ENCODE results near the gene TCFL5. TPM values are rescaled to one million over a fixed set of nuclear protein-coding genes. Genes with fewer than 3 reads are reported as not detected.

TCFL5 gene
- polyA plus RNA-seq, 4 donors = 10.9 to 14.5 (median 12.7) TPM

DNA sequence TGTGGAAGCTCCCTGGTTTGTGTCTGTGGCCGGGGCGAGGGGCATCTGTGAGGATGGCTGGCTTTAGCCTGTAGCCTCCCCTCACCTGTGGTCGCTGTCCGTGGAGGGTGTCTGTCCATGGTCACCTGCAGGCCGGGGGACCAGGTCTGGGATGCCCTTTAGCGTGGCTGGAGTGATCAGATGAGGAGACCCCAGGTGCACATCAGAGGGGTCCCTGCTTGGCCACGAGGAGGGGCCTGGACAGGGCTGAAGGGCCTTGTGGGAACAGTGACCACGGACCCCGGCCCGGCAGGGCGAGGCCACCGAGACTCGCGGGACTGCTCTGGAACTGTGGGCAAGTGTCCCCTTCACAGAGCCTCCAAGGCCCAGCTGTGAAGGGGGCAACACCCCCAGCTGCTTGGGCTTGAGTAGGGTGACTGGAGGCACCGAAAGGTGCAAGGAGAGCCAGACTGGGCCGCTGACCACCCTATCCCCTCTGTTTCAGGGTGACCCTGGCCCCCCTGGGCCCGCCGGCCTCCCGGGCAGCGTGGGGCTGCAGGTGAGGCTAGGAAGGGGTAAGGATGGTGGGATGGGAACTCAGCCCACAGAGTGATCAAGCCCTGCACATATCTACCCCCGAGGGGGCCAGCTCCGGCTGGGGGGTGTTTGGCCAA is 36.2 kb downstream of the TCFL5 start:
- DNase-seq (ENCODE audit: low read depth in 4 of 4, low spot score in 2 of 4) = no peak

DNA sequence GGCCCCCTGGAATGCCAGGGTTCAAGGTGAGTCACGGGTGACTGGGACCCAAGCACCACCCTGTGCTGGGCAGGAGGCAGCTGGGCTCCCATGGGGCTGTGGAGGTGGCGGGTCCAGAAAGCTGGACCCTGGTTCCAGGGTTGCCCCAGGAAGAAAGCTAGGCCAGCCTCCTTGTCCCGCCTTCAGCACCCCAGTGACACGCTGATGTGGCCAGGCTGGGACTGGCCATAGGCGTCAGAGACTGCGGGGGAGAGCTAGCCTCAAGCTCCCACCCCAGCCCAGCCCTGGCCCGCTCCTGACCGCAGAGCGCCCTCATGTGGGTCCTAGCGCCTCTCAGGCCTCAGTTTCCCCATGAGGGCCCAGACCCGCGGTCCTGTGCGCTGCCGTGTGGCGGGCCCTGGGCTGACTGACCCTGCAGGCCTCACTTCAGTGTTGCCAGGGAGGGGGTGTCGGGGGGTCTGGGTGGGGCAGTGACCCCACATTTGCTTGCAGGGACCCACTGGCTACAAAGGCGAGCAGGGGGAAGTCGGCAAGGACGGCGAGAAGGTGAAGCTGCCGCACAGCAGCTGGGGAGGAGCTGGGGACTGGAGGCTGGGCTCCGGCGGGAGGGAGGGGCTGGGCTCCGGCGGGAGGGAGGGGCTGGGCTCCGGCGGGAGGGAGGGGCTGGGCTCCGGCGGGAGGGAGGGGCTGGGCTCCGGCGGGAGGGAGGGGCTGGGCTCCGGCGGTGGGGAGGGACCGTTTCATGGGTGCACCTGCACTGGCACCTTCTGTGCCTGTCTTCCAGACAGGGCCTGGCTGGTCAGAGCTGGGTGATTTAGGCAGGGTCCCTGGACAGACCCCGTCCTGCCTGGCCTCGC is 36.9 kb downstream of the TCFL5 start:
- DNase-seq (ENCODE audit: low read depth in 4 of 4, low spot score in 2 of 4) = no peak

DNA sequence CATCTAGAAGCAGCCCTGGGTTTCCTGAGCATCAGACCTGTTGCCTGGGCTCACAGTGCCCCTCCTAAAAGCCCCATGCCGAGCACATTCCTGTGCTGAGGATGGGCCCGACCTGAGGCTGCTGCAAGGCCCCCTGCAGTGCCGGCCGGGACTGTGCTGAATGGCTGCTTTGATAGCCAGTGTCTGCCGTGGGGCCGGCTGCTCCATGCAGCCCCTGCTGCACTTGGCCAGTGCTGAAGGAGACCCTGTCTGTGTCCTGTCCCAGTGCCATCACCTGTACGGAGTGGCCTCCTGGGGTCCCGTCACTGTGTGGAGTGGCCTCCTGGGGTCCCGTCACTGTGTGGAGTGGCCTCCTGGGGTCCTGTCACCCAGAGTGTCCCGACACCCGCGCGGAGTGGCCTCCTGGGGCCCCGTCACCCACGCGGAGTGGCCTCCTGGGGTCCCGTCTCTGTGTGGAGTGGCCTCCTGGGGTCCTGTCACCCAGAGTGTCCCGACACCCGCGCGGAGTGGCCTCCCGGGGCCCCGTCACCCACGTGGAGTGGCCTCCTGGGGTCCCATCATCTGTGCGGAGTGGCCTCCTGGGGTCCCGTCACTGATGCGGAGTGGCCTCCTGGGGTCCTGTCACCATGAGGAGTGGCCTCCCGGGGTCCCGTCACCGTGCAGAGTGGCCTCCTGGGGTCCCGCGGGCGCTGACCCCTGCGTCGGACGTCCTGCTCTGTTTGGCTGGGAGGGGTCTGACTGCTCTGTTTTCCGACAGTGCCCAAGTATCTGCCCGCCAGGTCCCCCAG is 37.7 kb downstream of the TCFL5 start:
- no peak for DNase-seq (ENCODE audit: low read depth in 4 of 4, low spot score in 2 of 4)

DNA sequence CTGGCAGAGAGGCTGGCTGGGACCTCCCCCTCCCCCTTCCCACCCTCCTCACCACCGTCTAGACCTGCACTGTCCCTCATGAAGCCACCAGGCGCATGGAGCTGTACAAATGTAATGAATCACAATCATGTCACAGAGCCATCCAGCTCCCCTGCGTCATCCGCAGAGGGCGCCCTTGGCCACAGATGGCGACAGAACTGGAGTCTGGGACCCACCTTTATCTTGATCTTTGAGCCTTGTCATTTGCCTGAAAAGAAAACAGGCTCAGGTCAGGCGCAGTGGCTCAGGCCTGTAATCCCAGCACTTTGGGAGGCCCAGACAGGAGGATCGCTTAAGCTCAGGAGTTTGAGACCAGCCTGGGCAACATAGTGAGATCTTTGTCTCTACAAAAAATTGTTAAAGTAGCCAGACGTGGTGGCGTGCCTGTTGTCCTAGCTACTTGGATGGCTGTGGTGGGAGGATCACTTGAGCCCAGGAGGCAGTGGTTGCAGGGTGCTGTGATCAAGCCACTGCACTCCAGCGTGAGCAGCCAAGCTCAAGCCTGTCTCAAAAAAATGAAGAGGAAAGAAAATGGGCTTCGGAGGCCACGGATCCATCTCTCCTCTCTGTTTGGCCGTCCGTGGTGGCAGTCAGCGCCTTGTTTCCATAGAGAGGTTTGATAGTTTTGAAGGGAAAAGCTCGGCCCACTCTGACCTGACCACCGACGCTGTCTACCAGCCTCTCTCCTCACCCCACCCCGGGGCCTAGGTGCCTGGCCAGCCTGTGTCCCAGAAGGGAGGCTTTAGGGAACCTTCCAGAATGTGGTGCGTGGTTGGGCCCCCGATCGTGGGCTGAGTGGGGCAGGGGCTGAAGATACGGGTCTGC is 38.6 kb downstream of the TCFL5 start:
- DNase-seq (ENCODE audit: low read depth in 4 of 4, low spot score in 2 of 4) = no peak

DNA sequence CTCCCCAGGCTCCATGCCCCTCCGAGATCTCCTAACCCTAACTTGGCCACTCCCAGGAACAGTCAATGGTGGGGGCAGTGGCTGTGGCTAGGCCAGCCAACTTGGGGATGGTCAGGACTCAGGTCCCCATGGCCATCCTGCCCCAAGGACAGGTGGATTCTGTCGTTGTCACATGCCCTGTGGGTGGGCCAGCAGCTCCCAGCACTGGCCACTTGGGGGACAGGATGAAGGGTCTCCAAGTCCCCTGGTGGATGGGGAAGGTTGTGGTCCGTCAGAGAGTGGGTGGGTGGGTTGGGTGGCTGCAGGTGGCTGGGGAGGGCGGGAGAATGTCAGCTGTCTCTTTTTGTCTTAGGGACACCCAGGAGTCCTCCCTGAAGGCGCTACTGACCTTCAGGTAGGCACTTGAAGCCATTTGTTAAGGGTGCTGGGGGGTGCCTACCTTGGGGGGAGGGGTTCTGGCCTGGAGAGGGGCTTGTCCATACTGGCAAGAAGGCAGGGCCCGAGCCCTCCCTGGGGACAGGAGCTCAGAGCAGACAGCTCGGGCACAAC is 39.3 kb downstream of the TCFL5 start:
- no peak for DNase-seq (ENCODE audit: low read depth in 4 of 4, low spot score in 2 of 4)

DNA sequence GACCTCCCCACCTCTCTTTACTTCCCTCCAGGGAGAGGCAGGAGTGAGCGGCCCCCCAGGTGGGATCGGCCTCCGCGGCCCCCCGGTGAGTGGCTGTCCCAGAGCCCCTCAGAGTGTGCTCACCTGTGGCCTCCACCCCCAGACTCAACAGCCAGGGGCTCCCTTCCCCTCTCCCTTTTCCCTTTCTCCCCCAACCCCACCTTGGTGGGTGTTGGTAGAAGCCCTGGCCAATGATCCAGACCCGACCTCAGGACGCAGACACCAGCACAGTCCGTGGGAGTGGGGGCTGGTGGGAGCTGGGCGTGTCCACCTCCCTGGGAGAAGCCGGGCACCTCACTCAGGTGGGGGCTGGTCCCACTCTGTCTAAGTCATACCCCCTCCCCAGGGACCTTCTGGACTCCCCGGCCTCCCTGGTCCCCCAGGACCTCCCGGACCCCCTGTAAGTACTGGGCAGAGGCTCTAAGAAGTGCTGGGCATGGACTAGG is 39.9 kb downstream of the TCFL5 start:
- DNase-seq (ENCODE audit: low read depth in 4 of 4, low spot score in 2 of 4) = no peak

DNA sequence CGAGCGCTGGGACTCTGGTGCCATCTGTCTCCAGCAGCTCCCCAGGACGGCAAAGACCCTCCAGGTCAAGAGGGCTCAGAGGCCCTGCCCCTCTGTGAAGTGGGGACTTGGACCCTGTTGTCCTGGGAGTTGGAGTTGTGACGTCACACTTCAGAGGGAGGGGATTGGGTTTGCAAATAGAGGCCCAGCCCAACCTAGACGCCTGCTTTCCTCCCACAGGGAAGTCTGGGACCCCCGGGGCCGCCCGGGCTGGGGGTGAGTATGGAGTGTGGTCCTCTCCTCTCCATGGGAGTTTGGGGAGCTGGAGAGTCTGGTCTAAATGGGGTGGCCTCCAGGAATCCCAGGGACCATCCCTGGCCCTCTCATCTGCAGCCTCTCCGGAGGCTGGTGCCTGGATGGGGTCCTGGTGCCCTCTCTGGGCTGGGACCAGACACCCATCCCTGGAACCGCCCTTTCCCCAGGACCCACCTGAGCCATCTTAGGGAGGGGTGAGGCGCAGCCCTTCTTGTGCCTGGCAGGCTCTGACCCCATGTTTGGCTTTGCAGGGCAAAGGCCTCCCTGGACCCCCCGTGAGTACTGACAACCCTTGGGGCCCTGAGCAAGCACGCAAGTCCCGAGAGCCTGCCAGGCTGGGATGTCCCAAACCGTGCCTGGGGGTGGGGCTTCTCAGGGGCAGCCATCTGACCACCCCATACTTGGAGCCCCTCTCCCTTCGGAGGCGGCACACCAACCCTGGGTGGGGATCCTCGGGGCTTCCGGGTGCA is 40.5 kb downstream of the TCFL5 start:
- no peak for DNase-seq (ENCODE audit: low read depth in 4 of 4, low spot score in 2 of 4)

DNA sequence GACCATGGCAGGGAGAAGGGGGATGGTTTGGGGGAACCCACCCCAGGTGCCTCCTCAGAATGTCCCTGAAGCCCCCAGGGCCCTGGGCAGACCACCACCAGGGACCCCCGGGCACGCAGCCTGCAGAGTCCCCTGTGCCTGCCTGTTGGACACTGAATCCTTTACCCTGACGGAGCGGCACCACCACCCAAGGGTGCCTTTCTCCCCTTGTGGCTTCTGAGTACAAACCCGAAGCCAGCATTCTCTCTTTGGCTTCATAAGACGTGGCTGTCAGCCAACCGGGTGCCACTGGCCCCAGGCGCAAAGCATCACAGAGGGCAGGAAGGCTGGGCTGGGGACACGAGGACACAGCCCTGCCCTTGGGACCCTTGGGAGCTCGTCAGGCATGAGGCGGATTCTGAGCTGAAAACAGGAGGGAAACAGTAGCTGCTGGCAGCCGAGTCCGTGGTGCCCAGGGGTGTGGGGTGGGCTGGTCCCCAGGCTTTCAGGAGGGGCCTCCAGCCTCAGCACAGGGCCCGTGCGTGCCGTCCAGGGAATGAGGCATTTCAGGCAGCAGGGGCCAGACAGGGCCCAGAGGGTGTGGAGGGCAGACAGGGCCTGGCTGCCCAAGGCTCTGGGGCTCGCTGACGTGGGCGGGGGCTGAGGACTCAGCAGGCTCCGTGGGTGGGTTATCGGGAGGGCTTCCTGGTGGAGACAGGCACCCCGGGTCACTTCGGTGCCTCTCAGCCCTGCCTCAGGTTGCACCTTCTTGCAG is 41.2 kb downstream of the TCFL5 start:
- DNase-seq (ENCODE audit: low read depth in 4 of 4, low spot score in 2 of 4) = no peak

DNA sequence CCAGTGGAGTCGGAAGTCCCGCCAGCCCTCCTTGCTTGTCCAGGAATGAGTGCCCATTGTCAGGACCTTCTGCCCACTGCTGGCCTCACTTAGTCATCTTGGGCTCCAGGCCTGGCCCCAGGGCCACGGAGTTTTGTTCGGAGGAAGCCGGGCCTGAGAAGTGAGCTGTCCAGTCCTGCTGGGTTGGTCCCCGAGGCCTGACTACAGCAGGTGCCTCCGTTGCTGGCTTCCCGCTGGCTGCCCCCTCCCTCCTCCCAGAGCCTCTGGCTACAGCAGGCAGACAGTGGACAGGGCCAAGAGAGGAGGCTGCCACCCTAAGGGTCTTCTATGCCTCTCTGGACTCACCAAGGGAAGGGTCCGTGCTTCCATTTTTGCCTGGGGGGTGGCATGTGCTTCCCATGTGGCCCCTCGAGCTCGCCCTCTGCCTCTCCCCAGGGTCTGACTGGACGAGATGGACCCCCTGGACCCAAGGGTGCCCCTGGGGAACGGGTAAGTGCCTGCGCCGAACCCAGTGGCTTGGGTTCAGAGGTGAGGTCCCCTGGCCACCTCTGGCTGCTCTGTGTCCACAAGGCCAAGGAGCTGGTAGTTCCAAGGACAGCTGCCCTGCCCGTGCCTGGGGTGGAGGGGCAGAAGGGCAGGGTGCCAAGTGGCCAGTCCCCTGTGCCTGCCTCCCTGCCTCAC is 42.0 kb downstream of the TCFL5 start:
- DNase-seq (ENCODE audit: low read depth in 4 of 4, low spot score in 2 of 4) = no peak

DNA sequence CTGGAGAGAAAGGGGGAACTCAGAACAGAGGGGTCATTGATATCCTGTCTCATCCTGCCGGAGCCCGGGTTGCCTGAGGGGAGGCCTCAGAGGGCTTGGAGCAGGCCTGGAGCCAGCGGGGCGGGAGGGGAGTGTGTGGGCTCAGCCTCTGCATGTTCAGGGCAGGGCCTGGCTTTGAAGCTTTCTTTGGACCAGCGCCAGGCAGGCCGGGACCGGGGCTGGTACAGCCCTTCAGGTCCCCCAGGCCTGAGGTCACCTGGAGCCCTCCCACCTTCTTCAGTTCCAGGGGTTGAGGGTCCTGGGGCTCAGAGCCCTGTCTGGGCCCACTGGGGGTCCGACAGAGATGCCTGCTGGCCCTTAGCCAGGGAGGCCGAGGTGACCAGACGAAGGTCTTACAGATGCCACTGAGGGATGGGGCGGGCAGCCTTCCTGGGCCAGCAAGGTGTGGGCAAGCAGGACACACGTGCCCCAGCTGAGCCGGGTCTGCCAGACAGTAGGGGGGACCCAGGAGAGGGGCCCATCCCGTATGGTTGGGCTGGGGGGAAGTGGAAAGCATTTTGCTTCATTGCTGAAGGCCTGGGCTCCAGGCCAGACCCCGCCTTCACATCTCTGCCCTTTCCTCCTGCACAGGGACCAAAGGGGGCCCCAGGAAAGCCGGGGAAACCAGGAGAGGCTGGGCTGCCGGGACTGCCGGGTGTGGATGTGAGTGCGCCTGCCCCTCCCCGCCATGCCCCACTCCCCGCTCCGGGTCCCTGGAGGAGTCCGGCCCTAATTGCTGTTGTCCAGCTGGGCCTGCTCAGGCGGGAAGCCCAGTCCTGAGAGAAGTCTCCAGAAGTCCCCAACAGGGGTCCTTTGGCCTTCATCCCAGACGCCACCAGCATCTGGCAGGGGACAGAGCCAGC is 42.8 kb downstream of the TCFL5 start:
- DNase-seq (ENCODE audit: low read depth in 4 of 4, low spot score in 2 of 4) = peak in 1 of 4 donors; percentile 61

DNA sequence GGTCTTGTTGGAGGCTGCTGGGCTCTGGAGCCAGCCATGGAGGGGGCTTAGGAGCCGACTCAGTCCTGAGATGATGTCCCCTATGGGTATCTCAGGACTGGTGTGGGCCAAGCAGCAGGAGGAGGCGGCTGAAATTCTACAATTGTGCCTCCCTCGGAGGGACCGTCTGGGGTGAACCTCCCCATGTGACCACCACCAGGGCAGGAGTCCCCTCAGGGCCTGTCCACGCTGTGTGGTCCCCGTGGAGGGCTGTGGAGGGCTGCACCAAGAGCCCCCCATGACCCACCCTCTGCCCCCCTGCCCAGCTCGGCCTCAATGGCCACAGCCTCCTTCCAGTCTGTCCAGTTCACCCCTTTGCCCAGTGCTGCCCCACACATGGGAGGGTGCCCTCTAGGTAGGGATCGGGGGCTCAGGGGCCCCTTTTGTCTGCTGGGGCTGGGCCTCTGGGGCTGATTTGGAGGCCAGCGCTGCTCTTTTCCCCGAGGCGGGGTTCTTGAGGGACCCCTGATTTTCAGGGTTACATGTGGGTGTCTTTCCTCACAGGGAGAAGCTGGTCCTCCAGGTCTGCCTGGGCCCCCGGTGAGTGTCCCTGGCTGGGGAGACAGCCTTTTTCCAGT is 43.5 kb downstream of the TCFL5 start:
- DNase-seq (ENCODE audit: low read depth in 4 of 4, low spot score in 2 of 4) = no peak

DNA sequence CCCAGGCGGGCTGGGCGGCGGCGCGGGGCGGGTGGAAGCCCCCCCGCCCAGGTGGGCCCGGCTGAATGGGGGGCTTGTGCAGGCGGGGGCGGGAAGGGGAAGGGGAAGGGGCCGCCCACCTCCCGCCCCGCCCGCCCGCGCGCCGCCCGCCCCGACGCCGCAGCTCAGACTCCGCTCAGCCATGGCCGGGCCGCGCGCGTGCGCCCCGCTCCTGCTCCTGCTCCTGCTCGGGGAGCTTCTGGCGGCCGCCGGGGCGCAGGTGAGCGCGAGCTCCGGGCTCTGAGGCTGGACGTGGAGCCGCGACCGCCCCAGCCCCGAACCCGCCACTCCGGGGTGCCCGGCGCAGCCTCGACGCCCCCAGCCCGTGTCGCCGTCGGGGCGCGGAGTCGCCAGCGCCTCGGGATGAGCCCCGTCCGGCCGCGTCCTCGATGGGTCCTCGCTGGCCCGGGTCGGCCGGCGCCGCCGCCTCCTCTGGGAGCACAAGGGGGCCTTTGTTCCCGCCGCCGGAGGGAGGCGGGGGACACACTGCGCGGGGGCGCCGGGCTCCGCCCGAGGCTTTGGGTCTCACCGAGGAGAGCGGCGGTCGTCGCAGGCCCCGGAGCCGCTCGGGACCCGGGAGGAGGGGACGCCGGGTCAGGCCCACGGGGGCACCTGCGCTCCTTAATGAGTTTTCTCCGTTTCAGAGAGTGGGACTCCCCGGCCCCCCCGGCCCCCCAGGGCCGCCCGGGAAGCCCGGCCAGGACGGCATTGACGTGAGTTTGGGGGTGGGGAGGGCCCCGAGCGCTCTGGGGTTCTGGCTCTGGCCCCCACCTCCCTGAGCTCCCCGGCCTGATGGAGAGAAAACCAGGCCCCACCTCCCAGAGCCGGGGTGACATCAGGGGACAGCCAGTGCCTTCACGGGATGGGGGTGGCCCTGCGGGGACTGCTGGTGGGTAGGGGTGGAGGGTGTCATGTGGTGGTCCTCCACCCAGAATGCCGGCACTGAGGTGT is 44.4 kb downstream of the TCFL5 start, which contains the start of gene COL9A3:
Gene COL9A3 (plus strand): TSS at position 167 of the 990 bp plus-strand sequence. CDS start 15 bp downstream, at position 182.
- no peak for DNase-seq (ENCODE audit: low read depth in 4 of 4, low spot score in 2 of 4)

DNA sequence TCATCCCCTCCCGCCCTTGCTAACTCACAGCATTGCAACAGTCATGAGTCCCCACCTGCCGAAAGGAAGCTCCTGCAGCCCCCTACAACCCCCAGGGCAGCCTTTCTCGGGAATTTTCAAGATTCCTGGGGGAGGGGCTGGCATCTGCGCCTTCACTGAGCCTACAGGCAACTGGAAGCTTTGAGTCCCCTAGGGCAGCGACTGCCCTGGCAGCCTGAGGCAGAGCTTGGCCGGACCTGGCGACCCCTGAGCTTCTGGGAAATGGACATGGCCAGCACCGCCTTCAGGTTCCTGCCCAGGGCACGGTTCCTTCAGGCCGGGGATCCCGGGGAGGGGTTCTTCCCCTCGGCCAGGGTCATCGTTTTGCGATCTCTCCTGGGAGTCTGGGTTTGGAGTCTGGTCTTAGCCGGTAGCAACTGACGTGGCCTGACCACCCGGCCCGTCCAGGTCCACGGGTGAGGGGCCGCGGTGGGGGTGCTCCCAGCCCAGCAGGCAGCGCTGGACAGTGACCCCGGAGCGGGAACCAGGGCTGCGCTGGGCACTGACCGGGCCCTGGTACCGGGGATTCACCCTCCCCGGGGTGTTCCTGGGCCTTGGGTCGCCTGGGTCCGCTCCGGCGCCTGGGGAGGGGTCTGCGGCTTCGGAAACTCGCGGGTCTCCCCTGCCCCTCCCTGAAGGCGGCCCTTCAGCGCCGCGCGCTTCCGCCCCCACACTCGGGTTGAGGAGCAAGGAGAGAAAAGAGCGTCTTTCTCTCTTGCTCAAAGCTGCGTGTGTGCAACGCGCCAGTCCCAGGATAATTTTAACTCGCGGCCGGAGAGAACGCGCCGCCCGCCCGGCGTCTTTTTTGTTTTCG is 45.4 kb downstream of the TCFL5 start:
- DNase-seq (ENCODE audit: low read depth in 4 of 4, low spot score in 2 of 4) = no peak
